Femur (tissue), 1 donor: ENCODE measurements around the gene CREB3L2.

ENCODE experiments used
- DNase-seq: peaks from one replicate; pipeline ENCODE4 v3.0.0-alpha.2; 2017

Gene CREB3L2

GRCh38 chr7:138009350-138009653 lies 7.4 kb upstream of the CREB3L2 start:
- no peak for DNase-seq

GRCh38 chr7:138008588-138009349 lies 6.9 kb upstream of the CREB3L2 start:
- DNase-seq = peak; percentile 60

GRCh38 chr7:138008019-138008587 lies 6.2 kb upstream of the CREB3L2 start:
- no peak for DNase-seq

- DNase-seq = no peak
Observed at GRCh38 chr7:138006106-138006505, 4.2 kb upstream of the CREB3L2 start.

GRCh38 chr7:138004936-138005335 lies 3.0 kb upstream of the CREB3L2 start:
- no peak for DNase-seq

GRCh38 chr7:138004046-138004445 lies 2.2 kb upstream of the CREB3L2 start:
- no peak for DNase-seq

GRCh38 chr7:138002828-138003189 lies 923 bp upstream of the CREB3L2 start:
- no peak for DNase-seq

GRCh38 chr7:138002096-138002827 lies 376 bp upstream of the CREB3L2 start:
- DNase-seq = peak; percentile 100

GRCh38 chr7:138000081-138000701 lies 1.7 kb downstream of the CREB3L2 start:
- DNase-seq = peak; percentile 82

GRCh38 chr7:137999496-138000080 lies 2.3 kb downstream of the CREB3L2 start:
- DNase-seq = no peak

- DNase-seq = no peak
Observed at GRCh38 chr7:137998250-137998649, 3.6 kb downstream of the CREB3L2 start.

- no peak for DNase-seq
Observed at GRCh38 chr7:137996871-137997270, 5.0 kb downstream of the CREB3L2 start.

- peak; percentile 73 for DNase-seq
Observed at GRCh38 chr7:137996386-137996851, 5.5 kb downstream of the CREB3L2 start.

- no peak for DNase-seq
Observed at GRCh38 chr7:137994216-137994615, 7.7 kb downstream of the CREB3L2 start.

GRCh38 chr7:137993395-137993743 lies 8.5 kb downstream of the CREB3L2 start:
- no peak for DNase-seq

- peak; percentile 89 for DNase-seq
Observed at GRCh38 chr7:137992550-137993394, 9.1 kb downstream of the CREB3L2 start.

GRCh38 chr7:137992104-137992549 lies 9.8 kb downstream of the CREB3L2 start:
- DNase-seq = no peak

- no peak for DNase-seq
Observed at GRCh38 chr7:137990251-137990941, 11.5 kb downstream of the CREB3L2 start.

- DNase-seq = no peak
Observed at GRCh38 chr7:137989590-137989989, 12.3 kb downstream of the CREB3L2 start.

- peak; percentile 70 for DNase-seq
Observed at GRCh38 chr7:137989094-137989493, 12.8 kb downstream of the CREB3L2 start.

- no peak for DNase-seq
Observed at GRCh38 chr7:137987968-137988367, 13.9 kb downstream of the CREB3L2 start.

- no peak for DNase-seq
Observed at GRCh38 chr7:137987563-137987962, 14.3 kb downstream of the CREB3L2 start.
